OCI-LY3 (cell line): Measurements from ENCODE around the gene SYNE4.

Source experiments
- CTCF ChIP-seq: fragments of 200-600, 300-600 bp; sonication (generic); IDR thresholded peaks from 2 replicates; pipeline ENCODE4 v1.5.1; 2014; ENCODE audit warnings: antibody characterized with exemption, low read length, low read depth
- EZH2phosphoT487 ChIP-seq: fragments of 200-600 bp; shearing (Covaris generic); IDR thresholded peaks from 2 replicates; pipeline ENCODE4 v1.6.1; 2018; ENCODE audit warnings: antibody characterized with exemption, mixed run types, low read depth

GRCh38 chr19:36026091-36026876 lies 17.7 kb upstream of the SYNE4 start:
- no peak for TF ChIP-seq CTCF
- no peak for TF ChIP-seq EZH2phosphoT487
